Ovary (tissue), 9 donors: ENCODE results near the gene ACAP3. TPM values are rescaled to one million over a fixed set of nuclear protein-coding genes. Genes with fewer than 3 reads are reported as not detected.

Source experiments
- DNase-seq, 5 donors: peaks; one replicate each; pipeline ENCODE4 v3.0.0-alpha.2; 2019 to 2020
- H3K27ac ChIP-seq, 2 donors: fragments of 200-600 bp; one replicate each; pipeline versions ENCODE4 v1.5.1 to v1.8.0; 2019 to 2022
- H3K27me3 ChIP-seq: fragments of 200-600 bp; one replicate; pipeline ENCODE4 v1.8.0; 2022
- H3K36me3 ChIP-seq: fragments of 200-600 bp; sonication (generic); one replicate; pipeline ENCODE4 v1.5.1; 2019
- H3K4me1 ChIP-seq: one replicate; pipeline ENCODE4 v1.8.1; 2013; ENCODE audit warnings: mild to moderate bottlenecking, moderate library complexity; ENCODE audit not compliant: insufficient read depth
- H3K4me3 ChIP-seq: fragments of 200-600 bp; sonication (generic); one replicate; pipeline ENCODE4 v1.5.1; 2017
- H3K9me3 ChIP-seq, 2 donors: fragments of 200-600 bp in 1 of 2; sonication (generic) in 1 of 2; one replicate each; pipeline versions ENCODE4 v1.5.1 to v1.8.1; 2013 to 2019; ENCODE audit warnings: mild to moderate bottlenecking in 1 of 2, moderate library complexity in 1 of 2
- CTCF ChIP-seq, 3 donors: fragments of 450-650 bp in 2 of 3; fragments of 200-600 bp in 1 of 3; IDR thresholded peaks; one replicate each; pipeline versions ENCODE4 v1.5.1 to v1.8.0; 2016 to 2022; ENCODE audit warnings: antibody characterized with exemption in 3 of 3, mild to moderate bottlenecking in 1 of 3
- EP300 ChIP-seq: sonication (generic); formaldehyde crosslinking; IDR thresholded peaks from one replicate; pipeline ENCODE4 v1.6.1; 2017; ENCODE audit warnings: antibody characterized with exemption
- POLR2A ChIP-seq: fragments of 450-650 bp; IDR thresholded peaks from one replicate; pipeline ENCODE4 v1.6.1; 2017; ENCODE audit warnings: antibody characterized with exemption, mild to moderate bottlenecking, moderate library complexity
- WGBS, 3 donors: extraction: QIAGEN DNeasy Blood & Tissue Kit in 1 of 3; methylation state at CpG; one replicate each; pipeline versions ENCODE4 v1.1.5 to v1.1.7; 2013 to 2017; 5-methylcytosine and 5-hydroxymethylcytosine counted together
- intact Hi-C, 4 donors: fragments of 100-400 bp; cut with DNase I; formaldehyde crosslinking; loops; one replicate each; pipeline versions ENCODE4 v1.11.0 to v1.15.1; 2022 to 2023
- polyA plus RNA-seq, 2 donors: library from polyadenylated mRNA; stranded (reverse); fragments of 200-250 nt in 1 of 2; fragments of 350-450 nt in 1 of 2; fragmentation: Illumina TruSeq in 1 of 2; extraction: RNeasy Lipid Tissue Mini Kit (QIAGEN cat#74804) in 1 of 2; gene quantifications; one replicate each; pipeline ENCODE4 v1.2.3, GENCODE V29; 2013 to 2014
- total RNA-seq, 7 donors: library from RNA; depleted of rRNA in 2 of 7; stranded (reverse); fragments of >200 nt in 2 of 7; fragmentation: NEBNext Ultra II Directional in 3 of 7; extraction: Animal tissue kit (Norgen Biotek cat#: 25700) in 3 of 7; gene quantifications; one replicate each; pipeline versions ENCODE4 v1.1.0 to v1.2.4, GENCODE V29; 2016 to 2023
- donor health status: DM: no; HTN: no; CAD: no; lungs with moderate emphysema.
- donor health status: DM: no; HTN: no; CAD: no.
- donor health status: Bipolar disorder and iron deficiency.
- donor health status: DM: yes; HTN: yes; CAD: no.
- donor health status: DM: no; HTN: no; CAD: no.
- donor health status: DM: yes; HTN: yes; CAD: no.

The ACAP3 gene
- total and polyA plus RNA-seq, 9 donors = 3.5 to 62.4 (median 45.1) TPM

GRCh38 chr1:1338278-1338677, 30.5 kb upstream of the ACAP3 start:
- no peak overlapping the region for H3K27ac ChIP-seq
- intact Hi-C loops = no loop called here
- H3K9me3 ChIP-seq = no peaks in the 10 kb centered on the region
- no peak for DNase-seq
- no peaks in the 10 kb centered on the region for H3K36me3 ChIP-seq
- WGBS, 3 donors = 90 to 93% (median 92%) methylated on average over 36 of the region's 36 CpGs
- H3K4me1 ChIP-seq = no peaks in the 10 kb centered on the region
- no peak for TF ChIP-seq EP300
- no peak for TF ChIP-seq CTCF (IDR thresholded peaks at IDR 0.05)
- no peak for TF ChIP-seq POLR2A
- H3K4me3 ChIP-seq = no peak overlapping the region
- no peaks in the 10 kb centered on the region for H3K27me3 ChIP-seq

GRCh38 chr1:1337793-1338147, 30.0 kb upstream of the ACAP3 start:
- Histone ChIP-seq H3K36me3 (no peaks in the 10 kb centered on the region), H3K4me3 (no peak overlapping the region), H3K9me3 (no peaks in the 10 kb centered on the region), H3K27ac (no peak overlapping the region), H3K4me1 (no peaks in the 10 kb centered on the region), H3K27me3 (no peaks in the 10 kb centered on the region)
- TF ChIP-seq EP300 (no peak), POLR2A (no peak), CTCF (IDR thresholded peaks at IDR 0.05) (no peak)
- no peak for DNase-seq
- intact Hi-C loops = no loop called here
- WGBS, 3 donors = 78 to 85% (median 79%) methylated on average over 18 of the region's 18 CpGs

GRCh38 chr1:1336931-1337792, 29.4 kb upstream of the ACAP3 start:
- no peak overlapping the region for H3K4me3 ChIP-seq
- no peak overlapping the region for H3K27ac ChIP-seq
- no peaks in the 10 kb centered on the region for H3K9me3 ChIP-seq
- no peaks in the 10 kb centered on the region for H3K4me1 ChIP-seq
- no peak for TF ChIP-seq POLR2A
- TF ChIP-seq EP300 = no peak
- TF ChIP-seq CTCF (IDR thresholded peaks at IDR 0.05) = no peak
- 94 to 96% (median 95%) methylated on average over 32 of the region's 32 CpGs for WGBS, 3 donors
- no peak for DNase-seq
- intact Hi-C loops = no loop called here
- H3K27me3 ChIP-seq = no peaks in the 10 kb centered on the region
- H3K36me3 ChIP-seq = no peaks in the 10 kb centered on the region

- Histone ChIP-seq H3K4me3 (no peak overlapping the region), H3K36me3 (no peaks in the 10 kb centered on the region), H3K27me3 (no peaks in the 10 kb centered on the region), H3K9me3 (no peaks in the 10 kb centered on the region), H3K27ac (no peak overlapping the region), H3K4me1 (no peaks in the 10 kb centered on the region)
- WGBS, 3 donors = 88 to 90% (median 89%) methylated on average over 21 to 26 of the region's 26 CpGs
- intact Hi-C loops = no loop called here
- no peak for TF ChIP-seq EP300
- no peak for TF ChIP-seq CTCF (IDR thresholded peaks at IDR 0.05)
- TF ChIP-seq POLR2A = no peak
- no peak for DNase-seq
Observed at GRCh38 chr1:1336446-1336845, 28.7 kb upstream of the ACAP3 start.
